ENCODE results near the gene MYRF. TPM values are rescaled to one million over a fixed set of nuclear protein-coding genes. Genes with fewer than 3 reads are reported as not detected.

Gene MYRF
- total and polyA plus RNA-seq, 2 of the 13 experiments (the other 11 are each of a cell fraction or from before 2014, with no cell fraction given) = 10.2 to 25.9 TPM

GRCh38 chr11:61814958-61815789 is 62.7 kb downstream of the MYRF start (continued):
- TF ChIP-seq, protein P1, sequence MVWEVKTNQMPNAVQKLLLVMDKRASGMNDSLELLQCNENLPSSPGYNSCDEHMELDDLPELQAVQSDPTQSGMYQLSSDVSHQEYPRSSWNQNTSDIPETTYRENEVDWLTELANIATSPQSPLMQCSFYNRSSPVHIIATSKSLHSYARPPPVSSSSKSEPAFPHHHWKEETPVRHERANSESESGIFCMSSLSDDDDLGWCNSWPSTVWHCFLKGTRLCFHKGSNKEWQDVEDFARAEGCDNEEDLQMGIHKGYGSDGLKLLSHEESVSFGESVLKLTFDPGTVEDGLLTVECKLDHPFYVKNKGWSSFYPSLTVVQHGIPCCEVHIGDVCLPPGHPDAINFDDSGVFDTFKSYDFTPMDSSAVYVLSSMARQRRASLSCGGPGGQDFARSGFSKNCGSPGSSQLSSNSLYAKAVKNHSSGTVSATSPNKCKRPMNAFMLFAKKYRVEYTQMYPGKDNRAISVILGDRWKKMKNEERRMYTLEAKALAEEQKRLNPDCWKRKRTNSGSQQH (CRISPR knock-in tag; IDR thresholded peaks at IDR 0.05; ENCODE audit: low read depth) = peak; percentile 23; the same call in 1 of the 2 replicates
- TF ChIP-seq, protein P2, sequence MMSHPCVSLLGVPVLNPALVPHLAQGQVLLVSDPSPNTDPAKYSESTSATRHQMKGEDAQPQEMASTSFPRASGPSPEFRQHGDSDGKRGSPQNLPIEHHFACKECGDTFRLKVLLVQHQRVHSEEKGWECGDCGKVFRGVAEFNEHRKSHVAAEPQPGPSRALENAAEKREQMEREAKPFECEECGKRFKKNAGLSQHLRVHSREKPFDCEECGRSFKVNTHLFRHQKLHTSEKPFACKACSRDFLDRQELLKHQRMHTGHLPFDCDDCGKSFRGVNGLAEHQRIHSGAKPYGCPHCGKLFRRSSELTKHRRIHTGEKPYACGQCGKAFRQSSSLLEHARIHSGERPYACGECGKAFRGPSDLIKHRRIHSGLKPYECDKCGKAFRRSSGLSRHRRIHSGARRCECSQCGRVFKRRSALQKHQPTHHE (CRISPR knock-in tag; IDR thresholded peaks at IDR 0.05; ENCODE audit: borderline replicate concordance) = peak; percentile 88
- peak; percentile 93 for TF ChIP-seq ZNF781 (CRISPR knock-in tag; IDR thresholded peaks at IDR 0.05; ENCODE audit: borderline replicate concordance, not compliant biosample characterization)
- TF ChIP-seq ZNF207 (IDR thresholded peaks at IDR 0.05; ENCODE audit: borderline replicate concordance) = no peak
- no peak; the same call in 1 of the 2 replicates for TF ChIP-seq THAP8 (CRISPR knock-in tag; IDR thresholded peaks at IDR 0.05; ENCODE audit: borderline replicate concordance)
- TF ChIP-seq MIXL1 (CRISPR knock-in tag; IDR thresholded peaks at IDR 0.05) = peak; percentile 57; the same call in 1 of the 2 replicates
- TF ChIP-seq SATB2 (CRISPR knock-in tag; IDR thresholded peaks at IDR 0.05) = no peak; the same call in 1 of the 2 replicates
- no peak for TF ChIP-seq ADNP (CRISPR knock-in tag; IDR thresholded peaks at IDR 0.05)
- TF ChIP-seq ZNF530 (CRISPR knock-in tag; IDR thresholded peaks at IDR 0.05; ENCODE audit: low read depth) = no peak
- TF ChIP-seq ZNF570 (CRISPR knock-in tag; IDR thresholded peaks at IDR 0.05; ENCODE audit: borderline replicate concordance) = no peak
- no peak; the same call in none of the 2 replicates for TF ChIP-seq MXD3 (CRISPR knock-in tag; IDR thresholded peaks at IDR 0.05)
- no peak for TF ChIP-seq GABPA (IDR thresholded peaks at IDR 0.05; ENCODE audit: low read depth, low read length)
- TF ChIP-seq GABPA (CRISPR knock-in tag; IDR thresholded peaks at IDR 0.05; ENCODE audit: low read depth) = no peak
- TF ChIP-seq, protein P3, sequence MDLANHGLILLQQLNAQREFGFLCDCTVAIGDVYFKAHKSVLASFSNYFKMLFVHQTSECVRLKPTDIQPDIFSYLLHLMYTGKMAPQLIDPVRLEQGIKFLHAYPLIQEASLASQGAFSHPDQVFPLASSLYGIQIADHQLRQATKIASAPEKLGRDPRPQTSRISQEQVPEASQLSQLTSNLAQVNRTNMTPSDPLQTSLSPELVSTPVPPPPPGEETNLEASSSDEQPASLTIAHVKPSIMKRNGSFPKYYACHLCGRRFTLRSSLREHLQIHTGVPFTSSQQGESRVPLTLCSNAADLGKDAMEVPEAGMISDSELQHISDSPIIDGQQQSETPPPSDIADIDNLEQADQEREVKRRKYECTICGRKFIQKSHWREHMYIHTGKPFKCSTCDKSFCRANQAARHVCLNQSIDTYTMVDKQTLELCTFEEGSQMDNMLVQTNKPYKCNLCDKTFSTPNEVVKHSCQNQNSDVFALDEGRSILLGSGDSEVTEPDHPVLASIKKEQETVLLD (CRISPR knock-in tag; IDR thresholded peaks at IDR 0.05; ENCODE audit: low read depth) = no peak
- no peak for TF ChIP-seq ZBTB38 (CRISPR knock-in tag; IDR thresholded peaks at IDR 0.05)
- TF ChIP-seq HOXA7 (CRISPR knock-in tag; IDR thresholded peaks at IDR 0.05) = no peak
- TF ChIP-seq SOX6 (IDR thresholded peaks at IDR 0.05) = no peak
- peak; percentile 45 for TF ChIP-seq SOX6 (CRISPR knock-in tag; IDR thresholded peaks at IDR 0.05)
- peak; percentile 36; the same call in 1 of the 2 replicates for TF ChIP-seq ZFP90 (CRISPR knock-in tag; IDR thresholded peaks at IDR 0.05; ENCODE audit: borderline replicate concordance)
- no peak for TF ChIP-seq RARA (CRISPR knock-in tag; IDR thresholded peaks at IDR 0.05)
- no peak for TF ChIP-seq ZNF780A (CRISPR knock-in tag; IDR thresholded peaks at IDR 0.05)
- TF ChIP-seq ZNF382 (CRISPR knock-in tag; IDR thresholded peaks at IDR 0.05; ENCODE audit: borderline replicate concordance) = no peak
- TF ChIP-seq ZNF343 (CRISPR knock-in tag; IDR thresholded peaks at IDR 0.05) = 0 out of 2 replicates have a peak, but pooled peaks have one; percentile 20

Data from HepG2 (cell line).